Natural killer cell (primary cell): ENCODE measurements around the gene RTN1. TPM values are rescaled to one million over a fixed set of nuclear protein-coding genes. Genes with fewer than 3 reads are reported as not detected.

Experiments
- ATAC-seq, 3 donors: fragments of 150-1000 bp in 2 of 3; fragments of 200-7000 bp in 1 of 3; cut with Tn5 transposase; 1 replicate in 1 of 3; 2 replicates in 2 of 3; pipeline ENCODE4 v1.10.0; 2021; ENCODE audit warnings: mild to moderate bottlenecking in 2 of 3, moderate library complexity in 2 of 3
- DNase-seq, 2 donors: peaks; one replicate each; pipeline versions ENCODE4 v3.0.0 to v3.0.0-alpha.2; 2013 to 2021; ENCODE audit warnings: mixed read lengths in 1 of 2
- H3K27ac ChIP-seq: one replicate; pipeline ENCODE4 v1.5.1; 2013; ENCODE audit warnings: mild to moderate bottlenecking, low read length
- H3K27me3 ChIP-seq: one replicate; pipeline ENCODE4 v1.6.1; 2013; ENCODE audit warnings: low read length; ENCODE audit not compliant: control insufficient read depth, insufficient read depth
- H3K36me3 ChIP-seq: one replicate; pipeline ENCODE4 v1.6.1; 2013; ENCODE audit warnings: low read length; ENCODE audit not compliant: control insufficient read depth, insufficient read depth
- H3K4me1 ChIP-seq: one replicate; pipeline ENCODE4 v1.6.1; 2013; ENCODE audit warnings: low read length; ENCODE audit not compliant: control insufficient read depth, insufficient read depth
- H3K4me3 ChIP-seq: one replicate; pipeline ENCODE4 v1.5.1; 2013; ENCODE audit warnings: low read length
- H3K9me3 ChIP-seq: one replicate; pipeline ENCODE4 v1.6.1; 2013; ENCODE audit warnings: low read length; ENCODE audit not compliant: control insufficient read depth, insufficient read depth
- H3K27ac Mint-ChIP-seq, 2 donors: one replicate each; pipeline ENCODE4 v1.8.0; 2022; ENCODE audit warnings: mild to moderate bottlenecking in 2 of 2, mixed read lengths in 2 of 2, moderate library complexity in 1 of 2
- H3K27me3 Mint-ChIP-seq, 2 donors: one replicate each; pipeline ENCODE4 v1.8.0; 2022; ENCODE audit warnings: low read depth in 2 of 2, mixed read lengths in 2 of 2
- H3K36me3 Mint-ChIP-seq: one replicate; pipeline ENCODE4 v1.8.0; 2022; ENCODE audit warnings: mixed read lengths
- H3K4me1 Mint-ChIP-seq, 2 donors: one replicate each; pipeline ENCODE4 v1.8.0; 2022; ENCODE audit warnings: mixed read lengths in 2 of 2
- H3K4me3 Mint-ChIP-seq: one replicate; pipeline ENCODE4 v1.8.0; 2022; ENCODE audit warnings: mild to moderate bottlenecking, moderate library complexity, mixed read lengths
- H3K9me3 Mint-ChIP-seq, 2 donors: one replicate each; pipeline ENCODE4 v1.8.0; 2022; ENCODE audit warnings: mixed read lengths in 2 of 2
- CTCF ChIP-seq: fragments of 200-600 bp; IDR thresholded peaks from one replicate; pipeline ENCODE4 v1.8.0; 2022; ENCODE audit warnings: antibody characterized with exemption
- WGBS: methylation state at CpG from one replicate; pipeline ENCODE4 v1.1.7; 2013; ENCODE audit warnings: missing lambda C conversion rate; ENCODE audit not compliant: insufficient coverage; 5-methylcytosine and 5-hydroxymethylcytosine counted together
- intact Hi-C: fragments of 100-400 bp; cut with micrococcal nuclease; formaldehyde crosslinking; loops from one replicate; pipeline ENCODE4 v1.14.2; 2022
- total RNA-seq, 4 donors: library from RNA; stranded (reverse); fragments of 120-200 nt in 1 of 4; gene quantifications; one replicate each; pipeline versions ENCODE4 v1.2.3 to v1.2.4, GENCODE V29; 2013 to 2022

The RTN1 gene
- total RNA-seq, 3 donors from 2014 or later (not counting 1 experiment from before 2014, with no cell fraction given): 1.9 to 3.6 (median 2.3) TPM

- Mint-ChIP-seq H3K4me1 (no peaks in the 10 kb centered on the region), H3K4me3 (no peak overlapping the region), H3K27ac (no peak overlapping the region), H3K9me3 (no peaks in the 10 kb centered on the region), H3K36me3 (no peaks in the 10 kb centered on the region), H3K27me3 (peaks cover 0 to 3% of the 10 kb centered on the region in 2 donors)
- Histone ChIP-seq H3K27me3 (no peaks in the 10 kb centered on the region), H3K27ac (no peak overlapping the region), H3K9me3 (no peaks in the 10 kb centered on the region), H3K4me1 (no peaks in the 10 kb centered on the region), H3K4me3 (no peak overlapping the region), H3K36me3 (no peaks in the 10 kb centered on the region)
- TF ChIP-seq CTCF: no peak
- ATAC-seq (no peak), DNase-seq (no peak)
- intact Hi-C loops: no loop called here
Measured at GRCh38 chr14:59785629-59786028, 84.9 kb downstream of the RTN1 start.

- Mint-ChIP-seq H3K4me3 (no peak overlapping the region), H3K27ac (no peak overlapping the region), H3K4me1 (no peaks in the 10 kb centered on the region), H3K36me3 (no peaks in the 10 kb centered on the region), H3K9me3 (peaks cover 0 to 8% of the 10 kb centered on the region in 2 donors), H3K27me3 (peaks cover 9 to 10% of the 10 kb centered on the region in 2 donors)
- intact Hi-C loops: no loop called here
- no peak for TF ChIP-seq CTCF
- no peak overlapping the region for H3K27ac ChIP-seq
- DNase-seq (no peak), ATAC-seq (no peak)
- H3K4me3 ChIP-seq: no peak overlapping the region
- no peaks in the 10 kb centered on the region for H3K9me3 ChIP-seq
- 96% methylated on average over 2 of the region's 2 CpGs for WGBS
- H3K36me3 ChIP-seq: no peaks in the 10 kb centered on the region
- no peaks in the 10 kb centered on the region for H3K4me1 ChIP-seq
- no peaks in the 10 kb centered on the region for H3K27me3 ChIP-seq
Measured at GRCh38 chr14:59782760-59783159, 87.8 kb downstream of the RTN1 start.

GRCh38 chr14:59777006-59777579 is 93.5 kb downstream of the RTN1 start:
- Mint-ChIP-seq H3K4me1 (no peaks in the 10 kb centered on the region), H3K27me3 (peaks cover 7 to 9% of the 10 kb centered on the region in 2 donors), H3K36me3 (no peaks in the 10 kb centered on the region), H3K4me3 (no peak overlapping the region), H3K9me3 (peaks cover 0 to 8% of the 10 kb centered on the region in 2 donors), H3K27ac (no peak overlapping the region)
- WGBS: 93% methylated on average over 4 of the region's 4 CpGs
- TF ChIP-seq CTCF: no peak
- Histone ChIP-seq H3K9me3 (no peaks in the 10 kb centered on the region), H3K36me3 (no peaks in the 10 kb centered on the region), H3K27me3 (no peaks in the 10 kb centered on the region), H3K27ac (no peak overlapping the region), H3K4me1 (no peaks in the 10 kb centered on the region), H3K4me3 (no peak overlapping the region)
- intact Hi-C loops: no loop called here
- DNase-seq: no peak
- no peak for ATAC-seq

GRCh38 chr14:59776468-59776867 is 94.1 kb downstream of the RTN1 start:
- no peak for TF ChIP-seq CTCF
- H3K4me1 ChIP-seq: no peaks in the 10 kb centered on the region

More at GRCh38 chr14:59776468-59776867, 94.1 kb downstream of the RTN1 start:
- Mint-ChIP-seq H3K27me3 (peaks cover 7 to 9% of the 10 kb centered on the region in 2 donors), H3K27ac (no peak overlapping the region), H3K9me3 (peaks cover 0 to 8% of the 10 kb centered on the region in 2 donors), H3K36me3 (no peaks in the 10 kb centered on the region), H3K4me3 (no peak overlapping the region), H3K4me1 (no peaks in the 10 kb centered on the region)
- intact Hi-C loops: no loop called here
- Histone ChIP-seq H3K9me3 (no peaks in the 10 kb centered on the region), H3K27me3 (no peaks in the 10 kb centered on the region), H3K36me3 (no peaks in the 10 kb centered on the region), H3K27ac (no peak overlapping the region), H3K4me3 (no peak overlapping the region)
- no CpG with 5 or more reads among the region's 2 CpGs for WGBS
- DNase-seq (no peak), ATAC-seq (no peak)
